CD4-positive, alpha-beta memory T cell (primary cell): ENCODE measurements around the gene VPS39. TPM values are rescaled to one million over a fixed set of nuclear protein-coding genes. Genes with fewer than 3 reads are reported as not detected.

Experiments used
- CTCF ChIA-PET: fragments of 350-600 bp; sonication (Branson Sonifier 250); formaldehyde crosslinking; loops from one replicate; lab custom pipeline; 2021; ENCODE audit warnings: inconsistent platforms; ENCODE audit not compliant: partially characterized antibody; lab: Charles Lee
- POLR2A ChIA-PET: fragments of 350-600 bp; sonication (Branson Sonifier 250); formaldehyde crosslinking; loops from one replicate; lab custom pipeline; 2021; ENCODE audit not compliant: partially characterized antibody; lab: Charles Lee
- DNase-seq, 5 donors: peaks; one replicate each; pipeline versions ENCODE4 v3.0.0 to v3.0.0-alpha.2; 2020 to 2022; ENCODE audit warnings: mixed read lengths in 1 of 5
- H3K27ac ChIP-seq: one replicate; pipeline ENCODE4 v1.7.0; 2013; ENCODE audit warnings: low read depth, low read length
- H3K27me3 ChIP-seq: 2 replicates; pipeline ENCODE4 v1.7.0; 2013; ENCODE audit warnings: mild to moderate bottlenecking, low read length, moderate library complexity; ENCODE audit not compliant: insufficient read depth
- H3K36me3 ChIP-seq: 2 replicates; pipeline ENCODE4 v1.7.0; 2013; ENCODE audit warnings: mild to moderate bottlenecking, low read length, moderate library complexity; ENCODE audit not compliant: insufficient read depth
- H3K4me1 ChIP-seq: 2 replicates; pipeline ENCODE4 v1.7.0; 2013; ENCODE audit warnings: mild to moderate bottlenecking, low read length, moderate library complexity; ENCODE audit not compliant: insufficient read depth
- H3K4me3 ChIP-seq, 2 donors: one replicate each; pipeline ENCODE4 v1.7.0; 2013; ENCODE audit warnings: low read length in 2 of 2, mild to moderate bottlenecking in 1 of 2
- H3K9me3 ChIP-seq, 2 donors: one replicate each; pipeline ENCODE4 v1.7.0; 2013; ENCODE audit warnings: low read length in 2 of 2, control low read depth in 1 of 2; ENCODE audit not compliant: control insufficient read depth in 1 of 2
- H3K27ac Mint-ChIP-seq, 7 donors: one replicate each; pipeline ENCODE4 v1.8.0; 2020 to 2021; ENCODE audit warnings: mixed read lengths in 7 of 7, mild to moderate bottlenecking in 6 of 7, inconsistent platforms in 3 of 7, moderate library complexity in 3 of 7
- H3K27me3 Mint-ChIP-seq, 2 donors: one replicate each; pipeline ENCODE4 v1.8.0; 2020 to 2021; ENCODE audit warnings: mixed read lengths in 2 of 2
- H3K36me3 Mint-ChIP-seq, 2 donors: one replicate each; pipeline ENCODE4 v1.8.0; 2020 to 2021; ENCODE audit warnings: mixed read lengths in 2 of 2, inconsistent platforms in 1 of 2, mild to moderate bottlenecking in 1 of 2
- H3K4me1 Mint-ChIP-seq, 4 donors: one replicate each; pipeline ENCODE4 v1.8.0; 2020 to 2021; ENCODE audit warnings: mixed read lengths in 4 of 4, mild to moderate bottlenecking in 1 of 4
- H3K4me3 Mint-ChIP-seq, 8 donors: one replicate each; pipeline ENCODE4 v1.8.0; 2020 to 2021; ENCODE audit warnings: mixed read lengths in 8 of 8, mild to moderate bottlenecking in 7 of 8, moderate library complexity in 6 of 8, inconsistent platforms in 3 of 8
- H3K9me3 Mint-ChIP-seq, 8 donors: one replicate each; pipeline ENCODE4 v1.8.0; 2020 to 2021; ENCODE audit warnings: mixed read lengths in 8 of 8, mild to moderate bottlenecking in 5 of 8, inconsistent platforms in 3 of 8, moderate library complexity in 1 of 8
- intact Hi-C: fragments of 100-400 bp; cut with micrococcal nuclease; formaldehyde crosslinking; loops from one replicate; pipeline ENCODE4 v1.15.1; 2023
- polyA plus RNA-seq, 2 donors: library from polyadenylated mRNA; unstranded; fragments of 300-500 nt; fragmentation: Illumina TruSeq; gene quantifications; one replicate each; pipeline ENCODE4 v1.2.3, GENCODE V29; 2021
- total RNA-seq, 2 experiments: library from RNA; stranded (reverse); gene quantifications; one replicate each; pipeline ENCODE4 v1.2.3, GENCODE V29; 2021

VPS39 gene
- total and polyA plus RNA-seq, 4 experiments from 2014 or later: 21.2 to 120 (median 76.3) TPM

GRCh38 chr15:42172475-42172874, 35.6 kb downstream of the VPS39 start:
- intact Hi-C loops: no loop called here
- no peak overlapping the region for H3K27ac ChIP-seq
- H3K9me3 ChIP-seq: no peaks in the 10 kb centered on the region
- H3K36me3 Mint-ChIP-seq: peaks cover 61 to 80% of the 10 kb centered on the region in 2 donors
- no peak for DNase-seq
- H3K9me3 Mint-ChIP-seq: no peaks in the 10 kb centered on the region
- peaks cover 61% of the 10 kb centered on the region for H3K36me3 ChIP-seq
- no peak overlapping the region for H3K4me3 Mint-ChIP-seq
- H3K4me1 ChIP-seq: peaks cover 5% of the 10 kb centered on the region
- no peaks in the 10 kb centered on the region for H3K27me3 ChIP-seq
- H3K27me3 Mint-ChIP-seq: no peaks in the 10 kb centered on the region
- H3K27ac Mint-ChIP-seq: peak overlapping the region in 3 of 7 donors; percentile 4 to 67 (median 7)
- ChIA-PET CTCF (no interaction called here), POLR2A (interaction anchor here (0.5 kb wide), 1 partner anchor 13 kb away, joined by 3 read pairs; no protein-coding TSS in a partner anchor)
- H3K4me3 ChIP-seq: no peak overlapping the region
- H3K4me1 Mint-ChIP-seq: peaks cover 5 to 19% (median 13%) of the 10 kb centered on the region in 4 donors

GRCh38 chr15:42171795-42172194, 36.3 kb downstream of the VPS39 start:
- POLR2A ChIA-PET: interaction anchor here (0.5 kb wide), 1 partner anchor 14 kb away, joined by 3 read pairs; no protein-coding TSS in a partner anchor

GRCh38 chr15:42171122-42171521, 37.0 kb downstream of the VPS39 start:
- peaks cover 5 to 19% (median 13%) of the 10 kb centered on the region in 4 donors for H3K4me1 Mint-ChIP-seq
- CTCF ChIA-PET: interaction anchor here (1.7 kb wide), 1 partner anchor 33 kb away, joined by 4 read pairs; no protein-coding TSS in a partner anchor

More at GRCh38 chr15:42171795-42172194, 36.3 kb downstream of the VPS39 start:
- Mint-ChIP-seq H3K36me3 (peaks cover 63 to 82% of the 10 kb centered on the region in 2 donors), H3K4me1 (peaks cover 5 to 19% (median 13%) of the 10 kb centered on the region in 4 donors), H3K27me3 (no peaks in the 10 kb centered on the region), H3K4me3 (peak overlapping the region in 2 of 8 donors; percentile 2 to 21), H3K27ac (peak overlapping the region; percentile 43 to 82 (median 59)), H3K9me3 (no peaks in the 10 kb centered on the region)
- H3K36me3 ChIP-seq: peaks cover 62% of the 10 kb centered on the region
- DNase-seq: no peak
- CTCF ChIA-PET: no interaction called here
- no peak overlapping the region for H3K4me3 ChIP-seq
- H3K9me3 ChIP-seq: no peaks in the 10 kb centered on the region
- no peak overlapping the region for H3K27ac ChIP-seq
- intact Hi-C loops: no loop called here
- H3K27me3 ChIP-seq: no peaks in the 10 kb centered on the region
- H3K4me1 ChIP-seq: peaks cover 5% of the 10 kb centered on the region

DNA sequence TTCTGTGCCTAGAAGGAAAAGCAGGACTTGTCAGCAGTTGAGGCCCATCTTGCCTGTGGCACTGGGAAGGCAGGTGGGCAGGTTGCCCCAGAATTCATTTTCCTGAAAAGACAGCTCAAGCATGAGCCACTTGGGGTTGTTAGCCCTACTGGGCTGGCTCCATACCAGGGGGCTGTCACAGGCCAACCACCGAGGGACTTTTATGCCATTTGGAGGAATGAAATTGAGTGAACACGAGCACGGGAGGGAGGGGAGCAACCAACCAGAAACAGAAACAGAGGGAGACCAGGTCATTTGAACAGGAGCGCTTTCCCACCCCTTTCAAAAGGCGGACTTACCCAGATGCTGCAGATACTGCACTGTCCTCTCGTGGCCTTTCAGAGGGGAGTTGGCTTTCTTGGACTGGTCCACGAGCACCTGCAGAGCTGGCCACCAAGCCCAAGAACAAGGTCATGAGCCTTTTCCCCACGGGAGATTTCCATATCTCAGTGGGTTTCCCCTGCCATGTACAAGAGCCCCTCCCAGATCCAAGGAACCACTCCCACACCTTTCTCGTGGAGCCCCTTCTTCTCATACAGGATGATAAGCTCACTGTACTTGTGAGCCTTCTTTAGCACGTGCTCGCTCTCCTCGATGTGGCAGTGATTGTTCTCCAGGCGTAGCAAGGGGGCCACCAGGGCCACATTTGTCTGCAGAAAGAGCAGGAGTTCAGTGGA, 41.7 kb downstream of the VPS39 start:
- CTCF ChIA-PET: no interaction called here
- peak overlapping the region in 1 of 7 donors; percentile 55 for H3K27ac Mint-ChIP-seq
- no peaks in the 10 kb centered on the region for H3K27me3 ChIP-seq

More at GRCh38 chr15:42171122-42171521, 37.0 kb downstream of the VPS39 start:
- Histone ChIP-seq H3K9me3 (no peaks in the 10 kb centered on the region), H3K27ac (no peak overlapping the region), H3K4me1 (peaks cover 5% of the 10 kb centered on the region), H3K4me3 (no peak overlapping the region), H3K36me3 (peaks cover 69% of the 10 kb centered on the region), H3K27me3 (no peaks in the 10 kb centered on the region)
- POLR2A ChIA-PET: no interaction called here
- Mint-ChIP-seq H3K36me3 (peaks cover 70 to 86% of the 10 kb centered on the region in 2 donors), H3K9me3 (no peaks in the 10 kb centered on the region), H3K27me3 (no peaks in the 10 kb centered on the region), H3K27ac (peak overlapping the region in 4 of 7 donors; percentile 19 to 57 (median 48)), H3K4me3 (peak overlapping the region in 2 of 8 donors; percentile 41 to 51)
- intact Hi-C loops: no loop called here
- DNase-seq: no peak

GRCh38 chr15:42165106-42165505, 43.0 kb downstream of the VPS39 start:
- H3K27me3 Mint-ChIP-seq: no peaks in the 10 kb centered on the region
- no peaks in the 10 kb centered on the region for H3K27me3 ChIP-seq
- no peak overlapping the region for H3K4me3 Mint-ChIP-seq
- H3K9me3 ChIP-seq: no peaks in the 10 kb centered on the region
- no peak overlapping the region for H3K27ac ChIP-seq
- H3K4me1 Mint-ChIP-seq: no peaks in the 10 kb centered on the region
- H3K36me3 Mint-ChIP-seq: peaks cover 70 to 93% of the 10 kb centered on the region in 2 donors
- peak overlapping the region in 1 of 7 donors; percentile 79 for H3K27ac Mint-ChIP-seq
- DNase-seq: no peak
- H3K4me3 ChIP-seq: no peak overlapping the region
- ChIA-PET POLR2A (no interaction called here), CTCF (no interaction called here)
- H3K36me3 ChIP-seq: peaks cover 78% of the 10 kb centered on the region
- H3K4me1 ChIP-seq: no peaks in the 10 kb centered on the region
- H3K9me3 Mint-ChIP-seq: no peaks in the 10 kb centered on the region
- intact Hi-C loops: no loop called here

More for the DNA sequence above, 41.7 kb downstream of the VPS39 start:
- no peak overlapping the region for H3K4me3 ChIP-seq
- no peaks in the 10 kb centered on the region for H3K9me3 ChIP-seq
- Mint-ChIP-seq H3K9me3 (no peaks in the 10 kb centered on the region), H3K4me1 (peaks cover 0 to 4% (median 1%) of the 10 kb centered on the region in 4 donors), H3K36me3 (peaks cover 71 to 89% of the 10 kb centered on the region in 2 donors), H3K27me3 (no peaks in the 10 kb centered on the region), H3K4me3 (no peak overlapping the region)
- intact Hi-C loops: no loop called here
- peaks cover under 1% of the 10 kb centered on the region for H3K4me1 ChIP-seq
- POLR2A ChIA-PET: no interaction called here
- H3K27ac ChIP-seq: no peak overlapping the region
- peaks cover 73% of the 10 kb centered on the region for H3K36me3 ChIP-seq
- no peak for DNase-seq

DNA sequence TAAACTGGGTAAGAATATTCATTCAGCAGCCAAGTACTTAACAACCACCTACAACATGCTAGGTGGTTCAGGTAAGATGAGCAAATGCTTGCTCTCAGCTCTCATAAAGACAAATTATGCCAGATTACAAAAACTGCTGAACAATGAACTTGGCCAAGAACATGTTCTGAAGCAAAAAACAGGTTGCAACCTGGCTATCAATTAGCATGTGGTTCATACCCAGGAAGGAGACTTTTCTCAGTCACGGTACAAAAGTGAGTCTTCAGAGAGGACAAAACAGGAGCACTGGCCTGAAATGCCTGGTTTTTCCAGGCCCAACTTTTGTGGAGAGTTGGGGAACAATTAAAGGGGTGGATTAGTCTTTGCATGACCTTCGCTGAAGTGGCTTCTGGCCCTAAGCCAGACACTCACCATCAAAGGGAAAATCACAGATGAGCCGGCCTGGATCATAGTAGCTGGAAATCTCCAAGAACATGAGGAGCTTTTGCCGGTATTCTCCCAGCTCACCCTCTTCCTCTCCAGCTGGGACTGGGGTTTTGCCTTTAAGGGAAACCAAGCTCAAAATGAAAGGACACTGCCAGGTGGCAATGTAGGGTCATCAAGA, 44.1 kb downstream of the VPS39 start:
- Mint-ChIP-seq H3K9me3 (no peaks in the 10 kb centered on the region), H3K4me3 (no peak overlapping the region), H3K36me3 (peaks cover 68 to 94% of the 10 kb centered on the region in 2 donors), H3K27ac (peak overlapping the region in 3 of 7 donors; percentile 19 to 65 (median 49)), H3K4me1 (no peaks in the 10 kb centered on the region), H3K27me3 (no peaks in the 10 kb centered on the region)
- intact Hi-C loops: no loop called here
- ChIA-PET CTCF (no interaction called here), POLR2A (no interaction called here)
- Histone ChIP-seq H3K36me3 (peaks cover 83% of the 10 kb centered on the region), H3K27me3 (no peaks in the 10 kb centered on the region), H3K27ac (no peak overlapping the region), H3K4me1 (no peaks in the 10 kb centered on the region), H3K9me3 (no peaks in the 10 kb centered on the region), H3K4me3 (no peak overlapping the region)
- no peak for DNase-seq

DNA sequence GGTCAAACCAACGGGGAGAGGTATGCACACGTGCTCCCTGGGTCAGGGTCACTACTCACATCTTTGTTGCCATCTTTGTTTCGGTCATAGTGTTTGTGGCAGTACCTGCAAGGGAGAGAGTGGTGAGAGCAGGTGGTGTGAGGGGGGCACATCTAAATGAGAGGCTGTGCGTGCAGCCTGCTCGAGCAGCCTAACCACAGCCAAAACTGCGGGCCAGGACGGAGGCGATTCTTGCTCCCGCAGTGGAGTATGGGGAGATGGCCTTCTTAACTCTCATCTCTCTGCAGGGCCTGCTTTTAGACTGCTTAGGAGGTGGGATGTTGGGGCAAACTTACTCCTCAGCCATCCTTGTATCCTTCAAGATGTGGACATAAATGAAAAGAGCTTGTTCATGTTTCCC, 44.8 kb downstream of the VPS39 start:
- peaks cover 75 to 96% of the 10 kb centered on the region in 2 donors for H3K36me3 Mint-ChIP-seq
- intact Hi-C loops: no loop called here
- POLR2A ChIA-PET: no interaction called here
- H3K27me3 Mint-ChIP-seq: no peaks in the 10 kb centered on the region
- no peaks in the 10 kb centered on the region for H3K27me3 ChIP-seq
- peaks cover 83% of the 10 kb centered on the region for H3K36me3 ChIP-seq
- H3K9me3 Mint-ChIP-seq: no peaks in the 10 kb centered on the region
- CTCF ChIA-PET: no interaction called here
- no peaks in the 10 kb centered on the region for H3K4me1 Mint-ChIP-seq
- H3K4me3 Mint-ChIP-seq: no peak overlapping the region
- H3K9me3 ChIP-seq: no peaks in the 10 kb centered on the region
- peak overlapping the region in 2 of 7 donors; percentile 18 to 49 for H3K27ac Mint-ChIP-seq
- no peak overlapping the region for H3K27ac ChIP-seq
- no peaks in the 10 kb centered on the region for H3K4me1 ChIP-seq
- DNase-seq: no peak
- H3K4me3 ChIP-seq: no peak overlapping the region
